HCT116 (cell line): ENCODE measurements around the gene SLC44A4. TPM values are rescaled to one million over a fixed set of nuclear protein-coding genes. Genes with fewer than 3 reads are reported as not detected.

Experiments
- ATAC-seq: fragments of 200-7000 bp; cut with Tn5 transposase; 2 replicates; pipeline ENCODE4 v1.9.1; 2020; ENCODE audit warnings: mild to moderate bottlenecking, moderate library complexity
- BruUV-seq: library from RNA; stranded (reverse); fragments of 400-500 nt; replicated peaks from 2 replicates; lab custom pipeline; 2021; lab: Mats Ljungman, UMichigan
- CTCF ChIA-PET: fragments of 300-600 bp; sonication (Branson Sonifier 250); formaldehyde crosslinking; loops from one replicate; lab custom pipeline; 2021; ENCODE audit warnings: antibody characterized with exemption; lab: Charles Lee
- POLR2A ChIA-PET: fragments of 300-600, 350-600 bp; sonication (Branson Sonifier 250); formaldehyde crosslinking; loops from one replicate; lab custom pipeline; 2021; ENCODE audit warnings: antibody characterized with exemption; lab: Charles Lee
- RAD21 ChIA-PET, 2 experiments: fragments of 300-600 bp; sonication (Branson Sonifier 250); formaldehyde crosslinking; loops; one replicate each; lab custom pipeline; 2023; ENCODE audit warnings: low total read pairs in 2 of 2; ENCODE audit not compliant: uncharacterized antibody in 2 of 2, unreplicated experiment in 2 of 2, low non-redundant PET in 1 of 2; lab: Charles Lee
- DNase-seq: peaks from one replicate; pipeline ENCODE4 v3.0.0-alpha.2; 2010; ENCODE audit warnings: low read depth, low spot score
- H2AFZ ChIP-seq: fragments of 200-600 bp; shearing (Covaris generic), sonication (generic); 2 replicates; pipeline ENCODE4 v1.6.1; 2017; ENCODE audit warnings: low read depth, mixed run types, mixed read lengths, antibody characterized with exemption, low read length; ENCODE audit not compliant: poor library complexity, severe bottlenecking
- H3K27ac ChIP-seq: 2 replicates; pipeline ENCODE4 v1.5.1; 2012; ENCODE audit warnings: low read depth, low read length
- H3K27me3 ChIP-seq: fragments of 200-600 bp; sonication (generic); 2 replicates; pipeline ENCODE4 v1.6.1; 2016; ENCODE audit warnings: mixed run types, low read length, mixed read lengths; ENCODE audit not compliant: insufficient read depth
- H3K36me3 ChIP-seq, 2 experiments: fragments of 200-500 bp in 1 of 2; fragments of 200-600 bp in 1 of 2; sonication (Bioruptor generic) in 1 of 2; sonication (generic) in 1 of 2; 2 replicates each; pipeline versions ENCODE4 v1.5.1 to v1.6.1; 2014 to 2016; ENCODE audit warnings: low read length in 2 of 2, inconsistent platforms in 1 of 2, mixed read lengths in 1 of 2, mixed run types in 1 of 2; ENCODE audit not compliant: insufficient read depth in 2 of 2, control insufficient read depth in 1 of 2
- H3K4me1 ChIP-seq, 2 experiments: fragments of 200-600 bp in 1 of 2; sonication (generic) in 1 of 2; 2 replicates each; pipeline versions ENCODE4 v1.5.1 to v1.6.1; 2012 to 2017; ENCODE audit warnings: low read length in 2 of 2, inconsistent platforms in 1 of 2, mild to moderate bottlenecking in 1 of 2, mixed read lengths in 1 of 2, mixed run types in 1 of 2, moderate library complexity in 1 of 2; ENCODE audit not compliant: insufficient read depth in 2 of 2, control insufficient read depth in 1 of 2
- H3K4me2 ChIP-seq: fragments of 200-600 bp; sonication (generic); 2 replicates; pipeline ENCODE4 v1.6.1; 2017; ENCODE audit warnings: mixed run types, low read length, mixed read lengths
- H3K4me3 ChIP-seq, 2 experiments: fragments of 200-600 bp in 1 of 2; sonication (generic) in 1 of 2; replicated peaks in 1 of 2; 2 replicates each; pipeline ENCODE4 v1.5.1; 2011 to 2016; ENCODE audit warnings: low read length in 2 of 2, control low read depth in 1 of 2, low read depth in 1 of 2, mild to moderate bottlenecking in 1 of 2, mixed read lengths in 1 of 2, mixed run types in 1 of 2
- H3K79me2 ChIP-seq: fragments of 200-600 bp; sonication (generic); 2 replicates; pipeline ENCODE4 v1.6.1; 2017; ENCODE audit warnings: mild to moderate bottlenecking, mixed run types, low read length, moderate library complexity, mixed read lengths; ENCODE audit not compliant: insufficient read depth
- H3K9ac ChIP-seq: fragments of 200-600 bp; sonication (generic); 2 replicates; pipeline ENCODE4 v1.6.1; 2016; ENCODE audit warnings: low read length, mixed read lengths
- H3K9me2 ChIP-seq: fragments of 200-600 bp; sonication (generic), shearing (Covaris generic); 2 replicates; pipeline ENCODE4 v1.6.1; 2017; ENCODE audit warnings: mixed run types, mild to moderate bottlenecking, moderate library complexity; ENCODE audit not compliant: insufficient read depth
- H3K9me3 ChIP-seq, 2 experiments: fragments of 200-500 bp in 1 of 2; fragments of 200-600 bp in 1 of 2; sonication (Bioruptor generic) in 1 of 2; sonication (generic) in 1 of 2; 2 replicates each; pipeline ENCODE4 v1.6.1; 2014 to 2017; ENCODE audit warnings: low read length in 2 of 2, mixed read lengths in 2 of 2, inconsistent platforms in 1 of 2, low read depth in 1 of 2, mild to moderate bottlenecking in 1 of 2, mixed run types in 1 of 2, moderate library complexity in 1 of 2; ENCODE audit not compliant: control insufficient read depth in 1 of 2, insufficient read depth in 1 of 2
- H4K20me1 ChIP-seq: fragments of 200-600 bp; sonication (generic), shearing (Covaris generic); 2 replicates; pipeline ENCODE4 v1.6.1; 2017; ENCODE audit warnings: mixed run types, mild to moderate bottlenecking, moderate library complexity; ENCODE audit not compliant: insufficient read depth
- CEBPB ChIP-seq: IDR thresholded peaks from 2 replicates; pipeline ENCODE4 v1.6.1; 2012; ENCODE audit warnings: low read depth
- CTCF ChIP-seq, 3 experiments: fragments of 200-600 bp in 1 of 3; sonication (generic) in 1 of 3; IDR thresholded peaks in 2 of 3; conservative IDR thresholded peaks in 1 of 3; 2 replicates each; pipeline ENCODE4 v1.5.1; 2012 to 2017; ENCODE audit warnings: low read depth in 2 of 3, low read length in 2 of 3, antibody characterized with exemption in 1 of 3, borderline replicate concordance in 1 of 3, control low read depth in 1 of 3, mild to moderate bottlenecking in 1 of 3, mixed read lengths in 1 of 3, mixed run types in 1 of 3, moderate library complexity in 1 of 3; ENCODE audit not compliant: insufficient read depth in 1 of 3
- EGR1 ChIP-seq: IDR thresholded peaks from 2 replicates; pipeline ENCODE4 v1.6.1; 2012; ENCODE audit warnings: low read depth
- ELF1 ChIP-seq: IDR thresholded peaks from 2 replicates; pipeline ENCODE4 v1.6.1; 2012; ENCODE audit warnings: low read depth, borderline replicate concordance
- EZH2phosphoT487 ChIP-seq: fragments of 200-600 bp; IDR thresholded peaks from 2 replicates; pipeline ENCODE4 v1.6.1; 2018; ENCODE audit warnings: antibody characterized with exemption, borderline replicate concordance
- FOSL1 ChIP-seq: IDR thresholded peaks from 2 replicates; pipeline ENCODE4 v1.6.1; 2012; ENCODE audit warnings: low read depth
- JUND ChIP-seq: IDR thresholded peaks from 2 replicates; pipeline ENCODE4 v1.6.1; 2012
- MAX ChIP-seq: IDR thresholded peaks from 2 replicates; pipeline ENCODE4 v1.6.1; 2012
- POLR2A ChIP-seq: IDR thresholded peaks from 2 replicates; pipeline ENCODE4 v1.7.0; 2011; ENCODE audit warnings: borderline replicate concordance; ENCODE audit not compliant: insufficient read depth, insufficient read length; ENCODE audit errors: extremely low read depth
- POLR2AphosphoS5 ChIP-seq: IDR thresholded peaks from 2 replicates; pipeline ENCODE4 v1.6.1; 2011; ENCODE audit warnings: mild to moderate bottlenecking, low read depth, low read length, moderate library complexity
- RAD21 ChIP-seq: IDR thresholded peaks from 2 replicates; pipeline ENCODE4 v1.6.1; 2012; ENCODE audit warnings: low read depth, mild to moderate bottlenecking
- REST ChIP-seq: IDR thresholded peaks from 2 replicates; pipeline ENCODE4 v1.6.1; 2012; ENCODE audit warnings: low read depth
- SIN3A ChIP-seq: IDR thresholded peaks from 2 replicates; pipeline ENCODE4 v1.6.1; 2012; ENCODE audit warnings: low read depth
- SP1 ChIP-seq: IDR thresholded peaks from 2 replicates; pipeline ENCODE4 v1.6.1; 2012; ENCODE audit warnings: low read depth
- SRF ChIP-seq: IDR thresholded peaks from 2 replicates; pipeline ENCODE4 v1.6.1; 2012; ENCODE audit warnings: low read depth
- TCF7L2 ChIP-seq: IDR thresholded peaks from 2 replicates; pipeline ENCODE4 v1.7.0; 2011; ENCODE audit warnings: borderline replicate concordance, inconsistent platforms; ENCODE audit not compliant: insufficient read depth, insufficient read length; ENCODE audit errors: extremely low read depth
- YY1 ChIP-seq: IDR thresholded peaks from 2 replicates; pipeline ENCODE4 v1.6.1; 2011; ENCODE audit warnings: low read length, low read depth, moderate library complexity, mild to moderate bottlenecking; ENCODE audit not compliant: insufficient replicate concordance; ENCODE audit errors: extremely low read depth
- ZNF274 ChIP-seq: fragments of 200-500 bp; sonication (Bioruptor generic); IDR thresholded peaks from 2 replicates; pipeline ENCODE4 v1.6.1; 2014; ENCODE audit warnings: mild to moderate bottlenecking, low read depth, low read length, inconsistent platforms
- intact Hi-C: fragments of 100-400 bp; cut with micrococcal nuclease; formaldehyde crosslinking; loops from 2 replicates; pipeline ENCODE4 v1.10.0; 2022
- total RNA-seq: library from RNA; stranded (reverse); gene quantifications from one replicate; pipeline ENCODE4 v1.2.1, GENCODE V29; 2021; ENCODE audit not compliant: unreplicated experiment

The SLC44A4 gene
- total RNA-seq, 1 experiment from 2014 or later = 0.74 TPM

- H3K9me2 ChIP-seq = no peaks in the 10 kb centered on the region
- H3K9me3 ChIP-seq = no peaks in the 10 kb centered on the region
- no peaks in the 10 kb centered on the region for H3K4me1 ChIP-seq
- POLR2A ChIA-PET = no interaction called here
- H3K4me2 ChIP-seq = no peak overlapping the region
- RAD21 ChIA-PET = no interaction called here
- CTCF ChIA-PET = no interaction called here
- TF ChIP-seq CEBPB (no peak), EGR1 (no peak), MAX (no peak), EZH2phosphoT487 (no peak), POLR2AphosphoS5 (no peak), SRF (no peak), RAD21 (no peak), JUND (no peak), SP1 (no peak), ZNF274 (no peak), FOSL1 (no peak), SIN3A (no peak)
- no peaks in the 10 kb centered on the region for H4K20me1 ChIP-seq
- no TSS peak for BruUV-seq
- no peaks in the 10 kb centered on the region for H3K27me3 ChIP-seq
- DNase-seq = no peak
- no peak for ATAC-seq
- intact Hi-C loops = no loop called here
- no peak overlapping the region for H2AFZ ChIP-seq
- peaks cover 22 to 36% of the 10 kb centered on the region in 2 experiments for H3K36me3 ChIP-seq
- no peak overlapping the region for H3K4me3 ChIP-seq
- no peak overlapping the region for H3K27ac ChIP-seq
- no peak overlapping the region for H3K9ac ChIP-seq
- H3K79me2 ChIP-seq = no peaks in the 10 kb centered on the region
These were observed 346 bp upstream of the SLC44A4 start for GRCh38 chr6:31879143-31879542.

- H3K27ac ChIP-seq = no peak overlapping the region
- no peak overlapping the region for H3K4me3 ChIP-seq
- no peaks in the 10 kb centered on the region for H4K20me1 ChIP-seq
- DNase-seq (no peak), ATAC-seq (no peak)
- ChIA-PET POLR2A (no interaction called here), CTCF (no interaction called here), RAD21 (no interaction called here)
- no peak overlapping the region for H3K9ac ChIP-seq
- intact Hi-C loops = no loop called here
- no peaks in the 10 kb centered on the region for H3K9me3 ChIP-seq
- H3K9me2 ChIP-seq = no peaks in the 10 kb centered on the region
- H2AFZ ChIP-seq = no peak overlapping the region
- no peak overlapping the region for H3K4me2 ChIP-seq
- no peaks in the 10 kb centered on the region for H3K79me2 ChIP-seq
- no peaks in the 10 kb centered on the region for H3K4me1 ChIP-seq
- H3K36me3 ChIP-seq = peaks cover 18 to 32% of the 10 kb centered on the region in 2 experiments
- H3K27me3 ChIP-seq = no peaks in the 10 kb centered on the region
- BruUV-seq = no TSS peak
- TF ChIP-seq POLR2AphosphoS5 (no peak), YY1 (no peak), ELF1 (no peak), RAD21 (no peak), CTCF (IDR thresholded peaks at IDR 0.05 in 2 of 3, conservative IDR thresholded peaks at IDR 0.05 in 1 of 3; ENCODE audit: borderline replicate concordance in 1 of 3, insufficient read depth in 1 of 3, low read depth in 2 of 3, low read length in 2 of 3) (no peak), POLR2A (no peak), FOSL1 (no peak), TCF7L2 (no peak), REST (no peak)
These were observed 575 bp downstream of the SLC44A4 start for GRCh38 chr6:31878222-31878621.
